Retinal pigment epithelial cell (primary cell): ENCODE measurements around the gene AGBL3.

ENCODE experiments used
- DNase-seq: peaks from one replicate; pipeline ENCODE4 v3.0.0-alpha.2; 2010; ENCODE audit warnings: low read depth
- H3K4me3 ChIP-seq: 2 replicates; pipeline ENCODE4 v1.5.1; 2011; ENCODE audit warnings: mild to moderate bottlenecking, low read length, control low read depth, moderate library complexity
- CTCF ChIP-seq: conservative IDR thresholded peaks from 2 replicates; pipeline ENCODE4 v1.5.1; 2011; ENCODE audit warnings: low read depth, low read length, control low read depth, inconsistent platforms

The AGBL3 gene

DNA sequence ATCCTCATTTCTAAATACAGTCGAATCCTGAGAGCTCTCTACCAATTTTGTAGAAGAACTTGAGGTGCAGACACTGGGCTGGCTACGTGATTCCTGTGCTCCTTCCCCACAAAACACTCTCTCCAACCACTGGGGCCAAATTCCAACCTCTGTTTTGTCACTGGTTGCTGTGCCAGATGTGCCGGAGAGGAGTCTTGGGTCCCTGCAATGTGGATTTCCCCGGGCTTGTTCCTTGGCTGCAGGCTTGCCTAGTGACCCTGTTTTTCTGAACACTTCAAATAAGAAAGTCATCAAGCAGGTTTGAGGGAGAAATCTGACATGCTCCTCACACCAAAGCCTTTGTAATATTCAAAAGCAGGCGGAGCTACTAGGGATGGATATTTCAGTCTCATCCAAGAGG lies 44.4 kb upstream of the AGBL3 start:
- no peak overlapping the region for H3K4me3 ChIP-seq
- no peak for TF ChIP-seq CTCF
- no peak for DNase-seq

DNA sequence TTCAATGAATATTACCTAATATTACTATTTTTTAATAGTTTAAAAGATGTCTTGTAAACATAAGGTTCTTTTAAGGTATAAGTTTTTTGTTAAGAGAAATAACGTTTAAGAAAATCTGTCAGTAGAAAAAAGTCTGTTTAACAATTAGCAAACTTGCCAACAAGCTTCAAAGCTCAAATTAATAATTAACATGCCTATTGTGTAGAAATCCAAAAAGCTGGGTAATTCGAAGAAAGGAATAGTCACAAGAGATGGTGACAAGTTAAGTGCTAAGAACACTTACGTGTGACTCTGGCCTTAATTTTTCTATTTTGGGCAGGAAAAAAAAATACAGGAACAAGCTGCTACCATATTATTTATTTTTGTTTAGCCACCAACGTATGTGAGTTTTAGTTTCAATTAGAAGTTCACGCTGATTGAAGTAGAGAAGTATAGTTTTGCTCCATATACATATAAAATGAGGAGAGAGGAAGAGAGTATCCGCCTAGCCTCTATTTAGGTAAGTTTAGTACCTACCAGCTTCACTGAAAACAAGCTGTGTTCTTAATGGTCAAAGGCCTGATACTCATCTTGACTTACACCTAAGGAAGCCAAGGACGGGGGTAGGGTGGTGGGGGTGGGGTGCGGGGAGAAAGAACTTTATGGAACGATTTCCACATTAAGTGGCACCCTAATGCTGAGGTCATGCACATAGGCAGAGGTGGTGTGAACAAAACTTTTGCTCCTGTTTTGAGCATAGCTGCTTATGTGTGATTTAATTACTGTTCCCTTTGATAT lies 43.4 kb upstream of the AGBL3 start:
- TF ChIP-seq CTCF, result no peak
- DNase-seq, result no peak
- no peak overlapping the region for H3K4me3 ChIP-seq

GRCh38 chr7:134943785-134944400 lies 42.4 kb upstream of the AGBL3 start:
- TF ChIP-seq CTCF, result peak; percentile 35
- DNase-seq, result no peak

DNA sequence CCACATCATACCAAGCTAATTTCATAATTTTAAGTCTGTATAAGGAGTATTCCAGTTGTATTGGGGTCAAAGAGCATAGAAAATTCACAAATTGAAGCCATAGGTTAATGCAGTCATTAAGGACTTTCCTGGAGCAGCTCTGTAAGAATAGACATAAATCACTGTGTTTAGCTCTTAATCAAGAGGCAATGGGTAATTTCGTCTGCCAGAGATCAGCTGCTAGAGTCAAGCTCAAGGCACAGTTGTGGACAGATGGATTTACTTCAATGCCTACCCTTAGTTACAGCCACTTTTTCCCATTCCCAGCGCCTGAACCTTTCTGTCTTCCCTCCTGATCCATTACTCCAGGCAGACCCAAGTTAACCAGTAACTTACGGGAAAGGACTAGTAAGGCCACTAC lies 40.6 kb upstream of the AGBL3 start:
- no peak overlapping the region for H3K4me3 ChIP-seq
- no peak for TF ChIP-seq CTCF
- no peak for DNase-seq

More at GRCh38 chr7:134943785-134944400, 42.4 kb upstream of the AGBL3 start:
- no peak overlapping the region for H3K4me3 ChIP-seq

GRCh38 chr7:134946260-134946659 lies 40.0 kb upstream of the AGBL3 start:
- H3K4me3 ChIP-seq, result no peak overlapping the region
- DNase-seq, result no peak
- TF ChIP-seq CTCF, result no peak

DNA sequence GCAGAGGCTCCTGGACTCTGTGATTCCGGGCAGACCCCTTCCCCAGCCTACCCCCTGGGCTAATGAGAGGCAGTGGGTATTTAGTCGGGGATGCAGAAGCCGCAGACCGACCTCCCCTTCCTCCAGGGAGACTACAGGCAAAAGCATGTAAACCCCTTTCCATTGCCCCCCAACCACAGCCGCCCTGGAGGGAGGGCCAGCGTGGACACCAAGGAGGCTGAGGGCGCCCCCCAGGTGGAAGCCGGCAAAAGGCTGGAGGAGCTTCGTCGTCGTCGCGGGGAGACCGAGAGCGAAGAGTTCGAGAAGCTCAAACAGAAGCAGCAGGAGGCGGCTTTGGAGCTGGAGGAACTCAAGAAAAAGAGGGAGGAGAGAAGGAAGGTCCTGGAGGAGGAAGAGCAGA lies 39.0 kb upstream of the AGBL3 start:
- no peak for DNase-seq
- no peak for TF ChIP-seq CTCF

GRCh38 chr7:134947831-134948230 lies 38.5 kb upstream of the AGBL3 start:
- H3K4me3 ChIP-seq, result no peak overlapping the region
- no peak for DNase-seq
- no peak for TF ChIP-seq CTCF

More for the DNA sequence above, 39.0 kb upstream of the AGBL3 start:
- no peak overlapping the region for H3K4me3 ChIP-seq
